Sigmoid colon (tissue), 3 donors: ENCODE results near the gene VRK1.

Source experiments
- POLR2A ChIP-seq, 2 donors: fragments of 450-650 bp; IDR thresholded peaks; one replicate each; pipeline ENCODE4 v1.6.1; 2016; ENCODE audit warnings: antibody characterized with exemption in 2 of 2, mild to moderate bottlenecking in 2 of 2, moderate library complexity in 2 of 2
- TF ChIP-seq, protein P1 (sequence below), 4 experiments: fragments of 450-650 bp in 3 of 4; fragments of 200-600 bp in 1 of 4; IDR thresholded peaks; one replicate each; pipeline ENCODE4 v1.5.1; 2016 to 2019; ENCODE audit warnings: antibody characterized with exemption in 4 of 4, mild to moderate bottlenecking in 3 of 4, moderate library complexity in 2 of 4

DNA sequence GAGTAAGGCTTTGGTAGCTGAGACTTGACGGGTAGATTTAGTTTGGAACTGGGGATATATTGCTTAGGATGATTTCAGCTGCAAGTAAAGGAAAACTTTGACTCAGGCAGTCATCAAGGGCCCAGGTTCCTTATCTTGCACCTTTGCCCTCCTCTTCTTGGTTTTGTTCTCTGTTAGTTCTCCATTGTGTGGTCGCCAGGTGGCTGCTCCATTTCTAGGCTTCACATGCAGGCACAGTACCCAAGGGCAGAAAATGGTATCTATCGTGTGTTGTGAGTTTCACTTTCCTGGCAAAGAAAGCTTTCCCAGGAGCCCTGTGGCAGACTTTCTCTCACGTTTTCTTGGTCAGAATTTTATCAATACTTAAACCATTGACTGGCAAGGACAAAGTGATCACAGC lies 50.8 kb downstream of the VRK1 start:
- TF ChIP-seq, protein P1, sequence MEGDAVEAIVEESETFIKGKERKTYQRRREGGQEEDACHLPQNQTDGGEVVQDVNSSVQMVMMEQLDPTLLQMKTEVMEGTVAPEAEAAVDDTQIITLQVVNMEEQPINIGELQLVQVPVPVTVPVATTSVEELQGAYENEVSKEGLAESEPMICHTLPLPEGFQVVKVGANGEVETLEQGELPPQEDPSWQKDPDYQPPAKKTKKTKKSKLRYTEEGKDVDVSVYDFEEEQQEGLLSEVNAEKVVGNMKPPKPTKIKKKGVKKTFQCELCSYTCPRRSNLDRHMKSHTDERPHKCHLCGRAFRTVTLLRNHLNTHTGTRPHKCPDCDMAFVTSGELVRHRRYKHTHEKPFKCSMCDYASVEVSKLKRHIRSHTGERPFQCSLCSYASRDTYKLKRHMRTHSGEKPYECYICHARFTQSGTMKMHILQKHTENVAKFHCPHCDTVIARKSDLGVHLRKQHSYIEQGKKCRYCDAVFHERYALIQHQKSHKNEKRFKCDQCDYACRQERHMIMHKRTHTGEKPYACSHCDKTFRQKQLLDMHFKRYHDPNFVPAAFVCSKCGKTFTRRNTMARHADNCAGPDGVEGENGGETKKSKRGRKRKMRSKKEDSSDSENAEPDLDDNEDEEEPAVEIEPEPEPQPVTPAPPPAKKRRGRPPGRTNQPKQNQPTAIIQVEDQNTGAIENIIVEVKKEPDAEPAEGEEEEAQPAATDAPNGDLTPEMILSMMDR (IDR thresholded peaks at IDR 0.05): no peak
- TF ChIP-seq POLR2A (IDR thresholded peaks at IDR 0.05): no peak
